ENCODE data around the gene CLPTM1L.

- TF ChIP-seq CTCF (IDR thresholded peaks at IDR 0.05) = no peak
- TF ChIP-seq POLR2A (IDR thresholded peaks at IDR 0.05) = peak; percentile 75
- TF ChIP-seq EP300 (IDR thresholded peaks at IDR 0.05; ENCODE audit: low read depth) = no peak
- TF ChIP-seq POLR2AphosphoS5 (IDR thresholded peaks at IDR 0.05) = peak in 2 of 3 donors; percentile 8 to 12
These were observed 41.4 kb upstream of the CLPTM1L start for GRCh38 chr5:1386274-1386717.

All from transverse colon (tissue), 4 donors.